CD4-positive, alpha-beta memory T cell (primary cell): ENCODE measurements around the gene ZNHIT3. TPM values are rescaled to one million over a fixed set of nuclear protein-coding genes. Genes with fewer than 3 reads are reported as not detected.

Experiments used
- CTCF ChIA-PET: fragments of 350-600 bp; sonication (Branson Sonifier 250); formaldehyde crosslinking; loops from one replicate; lab custom pipeline; 2021; ENCODE audit warnings: inconsistent platforms; ENCODE audit not compliant: partially characterized antibody; lab: Charles Lee
- POLR2A ChIA-PET: fragments of 350-600 bp; sonication (Branson Sonifier 250); formaldehyde crosslinking; loops from one replicate; lab custom pipeline; 2021; ENCODE audit not compliant: partially characterized antibody; lab: Charles Lee
- DNase-seq, 5 donors: peaks; one replicate each; pipeline versions ENCODE4 v3.0.0 to v3.0.0-alpha.2; 2020 to 2022; ENCODE audit warnings: mixed read lengths in 1 of 5
- H3K27ac ChIP-seq: one replicate; pipeline ENCODE4 v1.7.0; 2013; ENCODE audit warnings: low read depth, low read length
- H3K27me3 ChIP-seq: 2 replicates; pipeline ENCODE4 v1.7.0; 2013; ENCODE audit warnings: mild to moderate bottlenecking, low read length, moderate library complexity; ENCODE audit not compliant: insufficient read depth
- H3K36me3 ChIP-seq: 2 replicates; pipeline ENCODE4 v1.7.0; 2013; ENCODE audit warnings: mild to moderate bottlenecking, low read length, moderate library complexity; ENCODE audit not compliant: insufficient read depth
- H3K4me1 ChIP-seq: 2 replicates; pipeline ENCODE4 v1.7.0; 2013; ENCODE audit warnings: mild to moderate bottlenecking, low read length, moderate library complexity; ENCODE audit not compliant: insufficient read depth
- H3K4me3 ChIP-seq, 2 donors: one replicate each; pipeline ENCODE4 v1.7.0; 2013; ENCODE audit warnings: low read length in 2 of 2, mild to moderate bottlenecking in 1 of 2
- H3K9me3 ChIP-seq, 2 donors: one replicate each; pipeline ENCODE4 v1.7.0; 2013; ENCODE audit warnings: low read length in 2 of 2, control low read depth in 1 of 2; ENCODE audit not compliant: control insufficient read depth in 1 of 2
- H3K27ac Mint-ChIP-seq, 7 donors: one replicate each; pipeline ENCODE4 v1.8.0; 2020 to 2021; ENCODE audit warnings: mixed read lengths in 7 of 7, mild to moderate bottlenecking in 6 of 7, inconsistent platforms in 3 of 7, moderate library complexity in 3 of 7
- H3K27me3 Mint-ChIP-seq, 2 donors: one replicate each; pipeline ENCODE4 v1.8.0; 2020 to 2021; ENCODE audit warnings: mixed read lengths in 2 of 2
- H3K36me3 Mint-ChIP-seq, 2 donors: one replicate each; pipeline ENCODE4 v1.8.0; 2020 to 2021; ENCODE audit warnings: mixed read lengths in 2 of 2, inconsistent platforms in 1 of 2, mild to moderate bottlenecking in 1 of 2
- H3K4me1 Mint-ChIP-seq, 4 donors: one replicate each; pipeline ENCODE4 v1.8.0; 2020 to 2021; ENCODE audit warnings: mixed read lengths in 4 of 4, mild to moderate bottlenecking in 1 of 4
- H3K4me3 Mint-ChIP-seq, 8 donors: one replicate each; pipeline ENCODE4 v1.8.0; 2020 to 2021; ENCODE audit warnings: mixed read lengths in 8 of 8, mild to moderate bottlenecking in 7 of 8, moderate library complexity in 6 of 8, inconsistent platforms in 3 of 8
- H3K9me3 Mint-ChIP-seq, 8 donors: one replicate each; pipeline ENCODE4 v1.8.0; 2020 to 2021; ENCODE audit warnings: mixed read lengths in 8 of 8, mild to moderate bottlenecking in 5 of 8, inconsistent platforms in 3 of 8, moderate library complexity in 1 of 8
- intact Hi-C: fragments of 100-400 bp; cut with micrococcal nuclease; formaldehyde crosslinking; loops from one replicate; pipeline ENCODE4 v1.15.1; 2023
- polyA plus RNA-seq, 2 donors: library from polyadenylated mRNA; unstranded; fragments of 300-500 nt; fragmentation: Illumina TruSeq; gene quantifications; one replicate each; pipeline ENCODE4 v1.2.3, GENCODE V29; 2021
- total RNA-seq, 2 experiments: library from RNA; stranded (reverse); gene quantifications; one replicate each; pipeline ENCODE4 v1.2.3, GENCODE V29; 2021

The ZNHIT3 gene
- total and polyA plus RNA-seq, 4 experiments from 2014 or later: 66.6 to 94.6 (median 78.0) TPM

DNA sequence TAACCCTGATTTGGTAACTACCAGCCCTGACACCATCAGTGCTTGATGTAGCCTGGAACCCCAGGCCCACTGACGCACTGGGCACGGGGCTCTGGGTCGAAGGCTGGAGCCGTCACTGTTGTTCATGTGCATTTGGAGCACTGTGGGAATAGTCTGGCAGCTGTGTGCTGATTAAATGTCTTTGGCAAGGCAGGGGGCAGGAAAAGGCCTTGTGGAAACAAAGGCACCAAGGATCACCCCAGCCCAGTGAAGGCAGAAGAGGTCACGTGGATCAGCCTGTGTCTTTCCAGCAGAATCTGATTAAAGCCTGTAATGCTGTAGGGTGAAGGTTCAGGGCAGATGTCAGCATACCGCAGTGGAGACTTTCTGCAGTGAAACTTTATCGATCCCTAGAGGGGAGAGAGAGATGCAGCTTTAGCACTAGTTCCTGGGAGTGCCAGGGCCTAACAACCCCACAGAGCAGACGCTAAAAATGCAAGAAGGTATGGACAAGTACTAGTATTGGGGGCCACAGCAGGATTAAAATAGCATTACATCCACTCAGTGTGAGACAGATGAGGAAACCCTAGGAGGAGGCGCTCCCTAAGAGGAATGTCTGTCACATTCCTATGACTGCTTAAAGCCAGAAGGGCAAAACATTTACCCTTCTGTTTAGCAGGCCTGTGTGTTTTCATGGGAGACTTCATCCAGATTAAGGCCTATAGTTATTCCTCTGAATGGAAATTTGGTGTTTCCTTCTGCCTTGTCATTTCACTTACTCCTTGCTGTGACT, 9.7 kb downstream of the ZNHIT3 start:
- Histone ChIP-seq H3K4me1 (peaks cover 3% of the 10 kb centered on the region), H3K36me3 (peaks cover 73% of the 10 kb centered on the region), H3K27me3 (no peaks in the 10 kb centered on the region), H3K4me3 (no peak overlapping the region), H3K9me3 (no peaks in the 10 kb centered on the region), H3K27ac (no peak overlapping the region)
- DNase-seq: no peak
- POLR2A ChIA-PET: no interaction called here
- Mint-ChIP-seq H3K4me1 (peaks cover 7 to 22% (median 9%) of the 10 kb centered on the region in 4 donors), H3K27ac (peak overlapping the region in 3 of 7 donors; percentile 9 to 55 (median 51)), H3K27me3 (no peaks in the 10 kb centered on the region), H3K4me3 (no peak overlapping the region), H3K36me3 (peaks cover 34 to 67% of the 10 kb centered on the region in 2 donors), H3K9me3 (no peaks in the 10 kb centered on the region)
- CTCF ChIA-PET: no interaction called here
- intact Hi-C loops: no loop called here

DNA sequence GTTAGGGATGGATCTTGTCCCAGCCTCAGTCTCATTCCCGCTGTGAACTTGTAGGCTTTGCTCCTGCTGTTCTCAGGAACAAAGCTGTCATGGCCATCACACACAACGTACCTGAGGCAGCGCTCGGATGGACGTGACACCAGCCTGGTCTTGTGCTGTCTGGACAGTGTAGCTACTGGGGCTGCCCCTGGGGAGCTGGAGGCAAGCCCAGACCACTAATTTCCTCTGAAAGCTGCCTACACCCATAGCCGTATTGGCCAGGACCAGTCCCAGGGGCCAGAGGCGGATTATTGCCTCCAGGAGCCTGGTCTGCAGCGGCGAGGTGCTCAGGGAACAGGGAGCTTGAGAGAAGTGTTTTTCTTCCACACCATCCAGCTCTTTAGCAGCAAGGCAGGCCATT, 11.7 kb downstream of the ZNHIT3 start:
- Histone ChIP-seq H3K9me3 (no peaks in the 10 kb centered on the region), H3K27me3 (no peaks in the 10 kb centered on the region), H3K4me1 (no peaks in the 10 kb centered on the region), H3K4me3 (no peak overlapping the region), H3K27ac (no peak overlapping the region), H3K36me3 (peaks cover 55% of the 10 kb centered on the region)
- H3K4me1 Mint-ChIP-seq: peaks cover 0 to 6% (median 2%) of the 10 kb centered on the region in 4 donors
- no peak for DNase-seq
- H3K4me3 Mint-ChIP-seq: no peak overlapping the region
- no peaks in the 10 kb centered on the region for H3K27me3 Mint-ChIP-seq
- no peaks in the 10 kb centered on the region for H3K9me3 Mint-ChIP-seq
- POLR2A ChIA-PET: interaction anchor here (0.7 to 1.1 kb wide), 3 partner anchors 10 to 48 kb away, joined by 3 to 4 read pairs (median 3); no protein-coding TSS in a partner anchor
- H3K27ac Mint-ChIP-seq: peak overlapping the region in 1 of 7 donors; percentile 69
- peaks cover 29 to 57% of the 10 kb centered on the region in 2 donors for H3K36me3 Mint-ChIP-seq
- CTCF ChIA-PET: no interaction called here
- intact Hi-C loops: no loop called here

DNA sequence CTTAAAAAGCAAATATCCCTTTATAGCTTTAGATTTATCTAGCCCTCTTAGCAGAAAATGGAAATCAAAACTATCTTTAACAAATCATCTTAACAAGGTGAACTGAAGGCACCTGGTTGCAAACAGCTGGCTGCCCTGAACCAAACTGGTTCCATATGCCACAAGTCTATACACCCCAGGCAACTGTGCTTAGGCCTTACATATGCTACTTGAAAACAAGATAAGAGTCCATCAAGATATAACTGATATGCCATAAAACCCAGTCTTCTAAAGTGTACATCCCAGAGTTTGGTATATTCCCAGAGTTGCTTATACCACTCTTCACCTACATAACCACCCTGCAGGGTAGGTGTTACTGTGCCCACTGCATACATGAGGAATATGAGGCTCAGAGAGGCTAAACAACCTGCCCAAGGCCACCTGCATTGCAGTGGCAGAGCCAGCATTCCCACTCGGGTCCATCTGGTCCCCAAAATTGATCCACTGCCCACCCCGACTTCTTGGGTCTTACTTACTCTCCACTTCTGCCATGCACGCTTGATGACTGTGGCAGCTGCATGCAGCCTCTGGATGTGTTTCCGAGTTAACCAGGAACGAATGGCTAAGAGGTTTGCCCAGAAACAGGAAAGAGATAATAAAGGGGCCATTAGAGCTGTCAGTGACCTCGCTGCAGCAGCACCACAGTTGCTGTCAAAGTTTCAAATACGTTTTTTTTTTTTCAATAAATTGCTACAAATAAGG, 12.2 kb downstream of the ZNHIT3 start:
- H3K4me1 ChIP-seq: no peaks in the 10 kb centered on the region
- Mint-ChIP-seq H3K27ac (peak overlapping the region in 2 of 7 donors; percentile 48 to 69), H3K27me3 (no peaks in the 10 kb centered on the region), H3K36me3 (peaks cover 32 to 57% of the 10 kb centered on the region in 2 donors), H3K4me3 (no peak overlapping the region), H3K4me1 (peaks cover 0 to 5% (median 2%) of the 10 kb centered on the region in 4 donors), H3K9me3 (no peaks in the 10 kb centered on the region)
- intact Hi-C loops: no loop called here
- H3K27me3 ChIP-seq: no peaks in the 10 kb centered on the region
- ChIA-PET CTCF (interaction anchor here (1.0 kb wide), 1 partner anchor 48 kb away, joined by 3 read pairs; no protein-coding TSS in a partner anchor), POLR2A (interaction anchor here (0.7 to 1.1 kb wide), 3 partner anchors 11 to 48 kb away, joined by 3 to 4 read pairs (median 3); no protein-coding TSS in a partner anchor)
- DNase-seq: no peak
- H3K9me3 ChIP-seq: no peaks in the 10 kb centered on the region
- H3K4me3 ChIP-seq: no peak overlapping the region
- no peak overlapping the region for H3K27ac ChIP-seq
- H3K36me3 ChIP-seq: peaks cover 49% of the 10 kb centered on the region

DNA sequence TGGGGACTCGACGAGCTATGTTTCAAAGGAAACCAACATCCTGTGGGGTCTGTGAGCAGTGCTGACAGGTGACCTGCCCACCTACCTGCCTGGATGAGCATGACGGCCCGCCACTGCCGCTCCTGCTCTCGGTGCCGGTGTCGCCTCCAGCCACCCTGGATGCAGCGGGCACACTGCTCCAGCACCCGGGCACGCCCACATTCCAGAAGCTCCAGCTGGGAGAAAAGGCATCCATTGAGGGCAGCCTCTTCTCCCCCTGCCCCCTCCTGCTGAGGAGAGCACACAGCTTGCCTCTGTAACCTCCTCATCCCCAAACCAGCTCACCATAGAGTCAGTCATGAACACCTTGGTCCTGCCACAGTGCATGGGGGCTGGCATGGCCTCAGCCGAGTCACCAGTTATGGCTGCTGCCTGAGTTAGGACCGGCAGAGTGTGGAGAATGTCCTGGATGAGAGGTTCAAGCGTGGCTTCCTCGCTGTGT, 14.3 kb downstream of the ZNHIT3 start:
- Mint-ChIP-seq H3K4me3 (no peak overlapping the region), H3K36me3 (peaks cover 24 to 51% of the 10 kb centered on the region in 2 donors), H3K27ac (peak overlapping the region in 1 of 7 donors; percentile 18), H3K4me1 (peaks cover 0 to 2% (median 0%) of the 10 kb centered on the region in 4 donors), H3K27me3 (no peaks in the 10 kb centered on the region), H3K9me3 (no peaks in the 10 kb centered on the region)
- H3K4me1 ChIP-seq: no peaks in the 10 kb centered on the region
- H3K27ac ChIP-seq: no peak overlapping the region
- no peak for DNase-seq
- H3K27me3 ChIP-seq: no peaks in the 10 kb centered on the region
- ChIA-PET POLR2A (no interaction called here), CTCF (interaction anchor here (1.1 kb wide), 1 partner anchor 17 kb away, joined by 4 read pairs; no protein-coding TSS in a partner anchor)
- intact Hi-C loops: no loop called here
- H3K9me3 ChIP-seq: no peaks in the 10 kb centered on the region
- H3K4me3 ChIP-seq: no peak overlapping the region
- H3K36me3 ChIP-seq: peaks cover 34% of the 10 kb centered on the region

DNA sequence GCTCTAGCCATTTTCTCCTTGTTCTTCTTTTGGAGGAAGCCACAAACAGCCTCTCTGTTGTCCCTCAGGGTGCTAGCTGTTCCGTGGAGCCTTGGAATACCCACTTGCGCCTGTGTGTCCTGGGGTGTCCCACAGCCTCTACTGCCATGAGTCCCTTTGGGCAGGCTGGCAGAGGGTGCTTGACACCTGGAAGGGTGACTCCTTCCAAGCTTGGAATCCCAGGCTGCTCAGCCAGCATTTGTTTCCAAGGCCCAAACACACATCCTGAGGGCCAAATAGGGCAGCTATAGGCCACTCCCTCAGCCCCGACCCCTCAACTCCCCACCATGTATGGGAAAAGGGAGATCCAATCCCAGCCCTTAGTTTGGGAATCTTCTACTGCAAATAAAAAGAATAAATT, 14.9 kb downstream of the ZNHIT3 start:
- no peak for DNase-seq
- peak overlapping the region in 1 of 7 donors; percentile 29 for H3K27ac Mint-ChIP-seq
- Histone ChIP-seq H3K27ac (no peak overlapping the region), H3K9me3 (no peaks in the 10 kb centered on the region), H3K4me1 (no peaks in the 10 kb centered on the region), H3K27me3 (no peaks in the 10 kb centered on the region), H3K36me3 (peaks cover 29% of the 10 kb centered on the region), H3K4me3 (no peak overlapping the region)
- ChIA-PET POLR2A (no interaction called here), CTCF (no interaction called here)
- H3K4me1 Mint-ChIP-seq: peaks cover 0 to 2% (median 0%) of the 10 kb centered on the region in 4 donors
- peaks cover 29 to 51% of the 10 kb centered on the region in 2 donors for H3K36me3 Mint-ChIP-seq
- intact Hi-C loops: no loop called here
- H3K4me3 Mint-ChIP-seq: no peak overlapping the region
- no peaks in the 10 kb centered on the region for H3K9me3 Mint-ChIP-seq
- no peaks in the 10 kb centered on the region for H3K27me3 Mint-ChIP-seq

DNA sequence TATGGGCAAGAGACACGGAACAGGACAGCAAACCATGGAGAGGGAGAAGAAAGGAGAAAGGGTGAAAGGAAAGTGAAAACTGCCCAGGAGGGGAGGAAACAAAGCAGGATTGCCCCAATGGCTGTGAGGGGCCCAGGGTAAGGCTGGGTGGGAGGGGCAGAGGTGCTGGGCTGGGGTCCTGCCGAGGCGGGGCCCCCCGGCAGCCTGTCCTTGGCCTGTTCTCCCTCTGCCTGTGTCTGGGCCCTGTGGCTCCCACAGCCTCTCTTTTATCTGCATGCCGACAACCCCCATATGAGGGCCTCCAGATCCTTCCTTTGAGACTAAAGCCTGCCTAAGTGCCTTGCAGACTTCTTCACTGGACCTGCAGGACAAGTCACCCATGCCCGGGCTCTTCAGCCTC, 15.5 kb downstream of the ZNHIT3 start:
- Mint-ChIP-seq H3K4me1 (peaks cover 0 to 2% (median 0%) of the 10 kb centered on the region in 4 donors), H3K9me3 (no peaks in the 10 kb centered on the region), H3K36me3 (peaks cover 30 to 48% of the 10 kb centered on the region in 2 donors), H3K27ac (peak overlapping the region in 5 of 7 donors; percentile 63 to 91 (median 87)), H3K27me3 (no peaks in the 10 kb centered on the region), H3K4me3 (no peak overlapping the region)
- CTCF ChIA-PET: no interaction called here
- DNase-seq: no peak
- no peaks in the 10 kb centered on the region for H3K4me1 ChIP-seq
- intact Hi-C loops: no loop called here
- no peak overlapping the region for H3K27ac ChIP-seq
- no peaks in the 10 kb centered on the region for H3K27me3 ChIP-seq
- POLR2A ChIA-PET: no interaction called here
- H3K9me3 ChIP-seq: no peaks in the 10 kb centered on the region
- peaks cover 24% of the 10 kb centered on the region for H3K36me3 ChIP-seq
- H3K4me3 ChIP-seq: no peak overlapping the region
